Measurements from ENCODE around the gene RPP14.

The RPP14 gene

GRCh38 chr3:58342676-58343075, 36.6 kb downstream of the RPP14 start:
- Histone ChIP-seq H3K4me3 (ENCODE audit: low read depth, low read length) (no peak overlapping the region), H3K36me3 (replicated peaks) (no peaks in the 10 kb centered on the region), H3K27me3 (replicated peaks) (no peaks in the 10 kb centered on the region), H3K27ac (no peak overlapping the region)
- in situ Hi-C loops (cut with HindIII; ENCODE audit: low pct_ligation_motif_present, low sequenced_read_pairs): no loop called here
- TF ChIP-seq CTCF (IDR thresholded peaks at IDR 0.05; ENCODE audit: low read depth, low read length, missing control alignments): no peak
- no peak for DNase-seq

GRCh38 chr3:58345457-58345856, 39.4 kb downstream of the RPP14 start:
- H3K27me3 ChIP-seq (replicated peaks): no peaks in the 10 kb centered on the region
- no peak overlapping the region for H3K27ac ChIP-seq
- no peak overlapping the region for H3K4me3 ChIP-seq (ENCODE audit: low read depth, low read length)
- in situ Hi-C loops (cut with HindIII; ENCODE audit: low pct_ligation_motif_present, low sequenced_read_pairs): no loop called here
- no peaks in the 10 kb centered on the region for H3K36me3 ChIP-seq (replicated peaks)
- DNase-seq: no peak
- TF ChIP-seq CTCF (IDR thresholded peaks at IDR 0.05; ENCODE audit: low read depth, low read length, missing control alignments): no peak

- no peak overlapping the region for H3K4me3 ChIP-seq (ENCODE audit: low read depth, low read length)
- no peak overlapping the region for H3K27ac ChIP-seq
- no peak for DNase-seq
- no peaks in the 10 kb centered on the region for H3K27me3 ChIP-seq (replicated peaks)
- in situ Hi-C loops (cut with HindIII; ENCODE audit: low pct_ligation_motif_present, low sequenced_read_pairs): no loop called here
- H3K36me3 ChIP-seq (replicated peaks): no peaks in the 10 kb centered on the region
- no peak for TF ChIP-seq CTCF (IDR thresholded peaks at IDR 0.05; ENCODE audit: low read depth, low read length, missing control alignments)
Observed at GRCh38 chr3:58346368-58346767, 40.3 kb downstream of the RPP14 start.

GRCh38 chr3:58347984-58348383, 41.9 kb downstream of the RPP14 start:
- DNase-seq: no peak
- no peak overlapping the region for H3K4me3 ChIP-seq (ENCODE audit: low read depth, low read length)
- no peak overlapping the region for H3K27ac ChIP-seq
- in situ Hi-C loops (cut with HindIII; ENCODE audit: low pct_ligation_motif_present, low sequenced_read_pairs): no loop called here
- TF ChIP-seq CTCF (IDR thresholded peaks at IDR 0.05; ENCODE audit: low read depth, low read length, missing control alignments): no peak
- no peaks in the 10 kb centered on the region for H3K27me3 ChIP-seq (replicated peaks)
- H3K36me3 ChIP-seq (replicated peaks): no peaks in the 10 kb centered on the region

GRCh38 chr3:58349792-58350626, 44.0 kb downstream of the RPP14 start:
- in situ Hi-C loops (cut with HindIII; ENCODE audit: low pct_ligation_motif_present, low sequenced_read_pairs): no loop called here
- Histone ChIP-seq H3K4me3 (ENCODE audit: low read depth, low read length) (no peak overlapping the region), H3K36me3 (replicated peaks) (no peaks in the 10 kb centered on the region), H3K27me3 (replicated peaks) (no peaks in the 10 kb centered on the region), H3K27ac (no peak overlapping the region)
- DNase-seq: no peak
- no peak for TF ChIP-seq CTCF (IDR thresholded peaks at IDR 0.05; ENCODE audit: low read depth, low read length, missing control alignments)

GRCh38 chr3:58350627-58351013, 44.6 kb downstream of the RPP14 start:
- H3K27me3 ChIP-seq (replicated peaks): no peaks in the 10 kb centered on the region
- H3K36me3 ChIP-seq (replicated peaks): no peaks in the 10 kb centered on the region
- TF ChIP-seq CTCF (IDR thresholded peaks at IDR 0.05; ENCODE audit: low read depth, low read length, missing control alignments): no peak
- in situ Hi-C loops (cut with HindIII; ENCODE audit: low pct_ligation_motif_present, low sequenced_read_pairs): no loop called here
- H3K27ac ChIP-seq: no peak overlapping the region
- H3K4me3 ChIP-seq (ENCODE audit: low read depth, low read length): no peak overlapping the region
- peak; percentile 30 for DNase-seq
